ENCODE results near the gene MAP2K7.

The MAP2K7 gene

DNA sequence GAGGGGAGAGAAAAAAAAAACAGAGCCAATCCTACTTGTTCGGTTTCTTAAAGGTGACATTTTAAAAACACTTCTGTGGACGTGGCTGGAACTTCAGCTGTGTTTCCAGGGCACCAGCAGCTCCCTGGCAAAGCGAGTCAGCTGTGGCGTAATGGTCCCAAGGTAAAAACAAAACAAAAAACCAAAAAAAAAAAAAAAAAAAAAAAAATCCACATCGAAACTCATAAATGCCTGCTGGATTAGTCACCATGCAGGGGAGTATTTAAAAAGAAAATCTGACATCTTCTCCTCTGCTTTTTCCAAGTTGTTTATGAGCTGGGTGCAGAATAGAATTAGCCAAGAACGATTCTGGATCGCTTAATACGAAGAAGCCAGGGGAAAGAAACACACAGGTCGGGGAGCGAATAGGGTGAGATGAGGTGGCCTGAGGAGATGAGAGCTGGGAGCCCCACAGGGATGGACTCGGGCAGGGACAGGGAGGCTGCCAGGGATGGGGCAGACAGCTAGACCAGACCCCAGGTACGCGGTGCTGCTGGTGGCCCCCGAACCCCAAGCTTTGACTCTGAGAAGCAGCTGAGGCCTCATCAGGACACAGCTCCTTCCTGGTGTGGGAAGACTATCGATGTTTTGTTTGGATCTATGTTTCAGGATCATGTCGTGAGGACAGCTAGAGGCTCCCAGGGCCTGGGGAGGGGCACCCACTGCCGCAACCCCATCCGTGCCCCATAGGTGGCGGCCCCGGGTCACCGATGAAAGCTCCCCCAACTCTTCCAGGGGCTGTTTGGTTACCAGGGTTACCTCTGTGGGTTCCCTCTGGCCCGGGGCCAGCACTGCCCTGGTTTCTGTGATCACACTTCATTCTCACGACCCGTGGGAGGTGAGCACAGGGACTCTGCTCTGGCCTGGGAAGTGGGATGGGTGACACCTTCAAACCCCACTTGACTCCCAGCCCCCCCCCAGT lies 25.3 kb downstream of the MAP2K7 start (continued):
- TF ChIP-seq, protein P1, sequence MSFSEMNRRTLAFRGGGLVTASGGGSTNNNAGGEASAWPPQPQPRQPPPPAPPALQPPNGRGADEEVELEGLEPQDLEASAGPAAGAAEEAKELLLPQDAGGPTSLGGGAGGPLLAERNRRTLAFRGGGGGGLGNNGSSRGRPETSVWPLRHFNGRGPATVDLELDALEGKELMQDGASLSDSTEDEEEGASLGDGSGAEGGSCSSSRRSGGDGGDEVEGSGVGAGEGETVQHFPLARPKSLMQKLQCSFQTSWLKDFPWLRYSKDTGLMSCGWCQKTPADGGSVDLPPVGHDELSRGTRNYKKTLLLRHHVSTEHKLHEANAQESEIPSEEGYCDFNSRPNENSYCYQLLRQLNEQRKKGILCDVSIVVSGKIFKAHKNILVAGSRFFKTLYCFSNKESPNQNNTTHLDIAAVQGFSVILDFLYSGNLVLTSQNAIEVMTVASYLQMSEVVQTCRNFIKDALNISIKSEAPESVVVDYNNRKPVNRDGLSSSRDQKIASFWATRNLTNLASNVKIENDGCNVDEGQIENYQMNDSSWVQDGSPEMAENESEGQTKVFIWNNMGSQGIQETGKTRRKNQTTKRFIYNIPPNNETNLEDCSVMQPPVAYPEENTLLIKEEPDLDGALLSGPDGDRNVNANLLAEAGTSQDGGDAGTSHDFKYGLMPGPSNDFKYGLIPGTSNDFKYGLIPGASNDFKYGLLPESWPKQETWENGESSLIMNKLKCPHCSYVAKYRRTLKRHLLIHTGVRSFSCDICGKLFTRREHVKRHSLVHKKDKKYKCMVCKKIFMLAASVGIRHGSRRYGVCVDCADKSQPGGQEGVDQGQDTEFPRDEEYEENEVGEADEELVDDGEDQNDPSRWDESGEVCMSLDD (tag by site-specific recombination; IDR thresholded peaks at IDR 0.05) = peak; percentile 29; the same call in 1 of the 2 replicates
- TF ChIP-seq, protein P2, sequence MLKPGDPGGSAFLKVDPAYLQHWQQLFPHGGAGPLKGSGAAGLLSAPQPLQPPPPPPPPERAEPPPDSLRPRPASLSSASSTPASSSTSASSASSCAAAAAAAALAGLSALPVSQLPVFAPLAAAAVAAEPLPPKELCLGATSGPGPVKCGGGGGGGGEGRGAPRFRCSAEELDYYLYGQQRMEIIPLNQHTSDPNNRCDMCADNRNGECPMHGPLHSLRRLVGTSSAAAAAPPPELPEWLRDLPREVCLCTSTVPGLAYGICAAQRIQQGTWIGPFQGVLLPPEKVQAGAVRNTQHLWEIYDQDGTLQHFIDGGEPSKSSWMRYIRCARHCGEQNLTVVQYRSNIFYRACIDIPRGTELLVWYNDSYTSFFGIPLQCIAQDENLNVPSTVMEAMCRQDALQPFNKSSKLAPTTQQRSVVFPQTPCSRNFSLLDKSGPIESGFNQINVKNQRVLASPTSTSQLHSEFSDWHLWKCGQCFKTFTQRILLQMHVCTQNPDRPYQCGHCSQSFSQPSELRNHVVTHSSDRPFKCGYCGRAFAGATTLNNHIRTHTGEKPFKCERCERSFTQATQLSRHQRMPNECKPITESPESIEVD (tag by site-specific recombination; IDR thresholded peaks at IDR 0.05) = peak; percentile 89; the same call in 1 of the 2 replicates
- TF ChIP-seq PRDM1 (tag by site-specific recombination; IDR thresholded peaks at IDR 0.05) = peak; percentile 84
- TF ChIP-seq ZNF292 (tag by site-specific recombination; IDR thresholded peaks at IDR 0.05; ENCODE audit: borderline replicate concordance, low read depth) = no peak
- TF ChIP-seq, protein P3, sequence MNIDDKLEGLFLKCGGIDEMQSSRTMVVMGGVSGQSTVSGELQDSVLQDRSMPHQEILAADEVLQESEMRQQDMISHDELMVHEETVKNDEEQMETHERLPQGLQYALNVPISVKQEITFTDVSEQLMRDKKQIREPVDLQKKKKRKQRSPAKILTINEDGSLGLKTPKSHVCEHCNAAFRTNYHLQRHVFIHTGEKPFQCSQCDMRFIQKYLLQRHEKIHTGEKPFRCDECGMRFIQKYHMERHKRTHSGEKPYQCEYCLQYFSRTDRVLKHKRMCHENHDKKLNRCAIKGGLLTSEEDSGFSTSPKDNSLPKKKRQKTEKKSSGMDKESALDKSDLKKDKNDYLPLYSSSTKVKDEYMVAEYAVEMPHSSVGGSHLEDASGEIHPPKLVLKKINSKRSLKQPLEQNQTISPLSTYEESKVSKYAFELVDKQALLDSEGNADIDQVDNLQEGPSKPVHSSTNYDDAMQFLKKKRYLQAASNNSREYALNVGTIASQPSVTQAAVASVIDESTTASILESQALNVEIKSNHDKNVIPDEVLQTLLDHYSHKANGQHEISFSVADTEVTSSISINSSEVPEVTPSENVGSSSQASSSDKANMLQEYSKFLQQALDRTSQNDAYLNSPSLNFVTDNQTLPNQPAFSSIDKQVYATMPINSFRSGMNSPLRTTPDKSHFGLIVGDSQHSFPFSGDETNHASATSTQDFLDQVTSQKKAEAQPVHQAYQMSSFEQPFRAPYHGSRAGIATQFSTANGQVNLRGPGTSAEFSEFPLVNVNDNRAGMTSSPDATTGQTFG (tag by site-specific recombination; IDR thresholded peaks at IDR 0.05; ENCODE audit: borderline replicate concordance) = no peak
- no peak for TF ChIP-seq MZF1 (tag by site-specific recombination; IDR thresholded peaks at IDR 0.05; ENCODE audit: borderline replicate concordance)
- TF ChIP-seq ZNF664 (tag by site-specific recombination; IDR thresholded peaks at IDR 0.05) = no peak
- peak; percentile 78 for TF ChIP-seq ZFHX2 (tag by site-specific recombination; conservative IDR thresholded peaks at IDR 0.05)
- TF ChIP-seq ZNF837 (tag by site-specific recombination; IDR thresholded peaks at IDR 0.05) = no peak
- peak; percentile 43 for TF ChIP-seq GLIS1 (tag by site-specific recombination; IDR thresholded peaks at IDR 0.05)
- peak; percentile 56 for TF ChIP-seq KLF10 (tag by site-specific recombination; IDR thresholded peaks at IDR 0.05)
- TF ChIP-seq, protein P4, sequence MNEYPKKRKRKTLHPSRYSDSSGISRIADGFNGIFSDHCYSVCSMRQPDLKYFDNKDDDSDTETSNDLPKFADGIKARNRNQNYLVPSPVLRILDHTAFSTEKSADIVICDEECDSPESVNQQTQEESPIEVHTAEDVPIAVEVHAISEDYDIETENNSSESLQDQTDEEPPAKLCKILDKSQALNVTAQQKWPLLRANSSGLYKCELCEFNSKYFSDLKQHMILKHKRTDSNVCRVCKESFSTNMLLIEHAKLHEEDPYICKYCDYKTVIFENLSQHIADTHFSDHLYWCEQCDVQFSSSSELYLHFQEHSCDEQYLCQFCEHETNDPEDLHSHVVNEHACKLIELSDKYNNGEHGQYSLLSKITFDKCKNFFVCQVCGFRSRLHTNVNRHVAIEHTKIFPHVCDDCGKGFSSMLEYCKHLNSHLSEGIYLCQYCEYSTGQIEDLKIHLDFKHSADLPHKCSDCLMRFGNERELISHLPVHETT (tag by site-specific recombination; IDR thresholded peaks at IDR 0.05) = peak; percentile 61; the same call in 1 of the 2 replicates
- TF ChIP-seq ZNF473 (tag by site-specific recombination; IDR thresholded peaks at IDR 0.05) = no peak
- no peak for TF ChIP-seq ZNF701 (tag by site-specific recombination; IDR thresholded peaks at IDR 0.05)
- TF ChIP-seq ZNF560 (tag by site-specific recombination; IDR thresholded peaks at IDR 0.05; ENCODE audit: borderline replicate concordance) = no peak
- TF ChIP-seq, protein P5, sequence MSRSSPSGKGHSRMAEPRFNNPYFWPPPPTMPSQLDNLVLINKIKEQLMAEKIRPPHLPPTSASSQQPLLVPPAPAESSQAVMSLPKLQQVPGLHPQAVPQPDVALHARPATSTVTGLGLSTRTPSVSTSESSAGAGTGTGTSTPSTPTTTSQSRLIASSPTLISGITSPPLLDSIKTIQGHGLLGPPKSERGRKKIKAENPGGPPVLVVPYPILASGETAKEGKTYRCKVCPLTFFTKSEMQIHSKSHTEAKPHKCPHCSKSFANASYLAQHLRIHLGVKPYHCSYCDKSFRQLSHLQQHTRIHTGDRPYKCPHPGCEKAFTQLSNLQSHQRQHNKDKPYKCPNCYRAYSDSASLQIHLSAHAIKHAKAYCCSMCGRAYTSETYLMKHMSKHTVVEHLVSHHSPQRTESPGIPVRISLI (tag by site-specific recombination; IDR thresholded peaks at IDR 0.05) = peak; percentile 99
- TF ChIP-seq, protein P6, sequence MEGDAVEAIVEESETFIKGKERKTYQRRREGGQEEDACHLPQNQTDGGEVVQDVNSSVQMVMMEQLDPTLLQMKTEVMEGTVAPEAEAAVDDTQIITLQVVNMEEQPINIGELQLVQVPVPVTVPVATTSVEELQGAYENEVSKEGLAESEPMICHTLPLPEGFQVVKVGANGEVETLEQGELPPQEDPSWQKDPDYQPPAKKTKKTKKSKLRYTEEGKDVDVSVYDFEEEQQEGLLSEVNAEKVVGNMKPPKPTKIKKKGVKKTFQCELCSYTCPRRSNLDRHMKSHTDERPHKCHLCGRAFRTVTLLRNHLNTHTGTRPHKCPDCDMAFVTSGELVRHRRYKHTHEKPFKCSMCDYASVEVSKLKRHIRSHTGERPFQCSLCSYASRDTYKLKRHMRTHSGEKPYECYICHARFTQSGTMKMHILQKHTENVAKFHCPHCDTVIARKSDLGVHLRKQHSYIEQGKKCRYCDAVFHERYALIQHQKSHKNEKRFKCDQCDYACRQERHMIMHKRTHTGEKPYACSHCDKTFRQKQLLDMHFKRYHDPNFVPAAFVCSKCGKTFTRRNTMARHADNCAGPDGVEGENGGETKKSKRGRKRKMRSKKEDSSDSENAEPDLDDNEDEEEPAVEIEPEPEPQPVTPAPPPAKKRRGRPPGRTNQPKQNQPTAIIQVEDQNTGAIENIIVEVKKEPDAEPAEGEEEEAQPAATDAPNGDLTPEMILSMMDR (tag by site-specific recombination; IDR thresholded peaks at IDR 0.05) = peak; percentile 65
- TF ChIP-seq, protein P7, sequence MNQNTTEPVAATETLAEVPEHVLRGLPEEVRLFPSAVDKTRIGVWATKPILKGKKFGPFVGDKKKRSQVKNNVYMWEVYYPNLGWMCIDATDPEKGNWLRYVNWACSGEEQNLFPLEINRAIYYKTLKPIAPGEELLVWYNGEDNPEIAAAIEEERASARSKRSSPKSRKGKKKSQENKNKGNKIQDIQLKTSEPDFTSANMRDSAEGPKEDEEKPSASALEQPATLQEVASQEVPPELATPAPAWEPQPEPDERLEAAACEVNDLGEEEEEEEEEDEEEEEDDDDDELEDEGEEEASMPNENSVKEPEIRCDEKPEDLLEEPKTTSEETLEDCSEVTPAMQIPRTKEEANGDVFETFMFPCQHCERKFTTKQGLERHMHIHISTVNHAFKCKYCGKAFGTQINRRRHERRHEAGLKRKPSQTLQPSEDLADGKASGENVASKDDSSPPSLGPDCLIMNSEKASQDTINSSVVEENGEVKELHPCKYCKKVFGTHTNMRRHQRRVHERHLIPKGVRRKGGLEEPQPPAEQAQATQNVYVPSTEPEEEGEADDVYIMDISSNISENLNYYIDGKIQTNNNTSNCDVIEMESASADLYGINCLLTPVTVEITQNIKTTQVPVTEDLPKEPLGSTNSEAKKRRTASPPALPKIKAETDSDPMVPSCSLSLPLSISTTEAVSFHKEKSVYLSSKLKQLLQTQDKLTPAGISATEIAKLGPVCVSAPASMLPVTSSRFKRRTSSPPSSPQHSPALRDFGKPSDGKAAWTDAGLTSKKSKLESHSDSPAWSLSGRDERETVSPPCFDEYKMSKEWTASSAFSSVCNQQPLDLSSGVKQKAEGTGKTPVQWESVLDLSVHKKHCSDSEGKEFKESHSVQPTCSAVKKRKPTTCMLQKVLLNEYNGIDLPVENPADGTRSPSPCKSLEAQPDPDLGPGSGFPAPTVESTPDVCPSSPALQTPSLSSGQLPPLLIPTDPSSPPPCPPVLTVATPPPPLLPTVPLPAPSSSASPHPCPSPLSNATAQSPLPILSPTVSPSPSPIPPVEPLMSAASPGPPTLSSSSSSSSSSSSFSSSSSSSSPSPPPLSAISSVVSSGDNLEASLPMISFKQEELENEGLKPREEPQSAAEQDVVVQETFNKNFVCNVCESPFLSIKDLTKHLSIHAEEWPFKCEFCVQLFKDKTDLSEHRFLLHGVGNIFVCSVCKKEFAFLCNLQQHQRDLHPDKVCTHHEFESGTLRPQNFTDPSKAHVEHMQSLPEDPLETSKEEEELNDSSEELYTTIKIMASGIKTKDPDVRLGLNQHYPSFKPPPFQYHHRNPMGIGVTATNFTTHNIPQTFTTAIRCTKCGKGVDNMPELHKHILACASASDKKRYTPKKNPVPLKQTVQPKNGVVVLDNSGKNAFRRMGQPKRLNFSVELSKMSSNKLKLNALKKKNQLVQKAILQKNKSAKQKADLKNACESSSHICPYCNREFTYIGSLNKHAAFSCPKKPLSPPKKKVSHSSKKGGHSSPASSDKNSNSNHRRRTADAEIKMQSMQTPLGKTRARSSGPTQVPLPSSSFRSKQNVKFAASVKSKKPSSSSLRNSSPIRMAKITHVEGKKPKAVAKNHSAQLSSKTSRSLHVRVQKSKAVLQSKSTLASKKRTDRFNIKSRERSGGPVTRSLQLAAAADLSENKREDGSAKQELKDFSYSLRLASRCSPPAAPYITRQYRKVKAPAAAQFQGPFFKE (tag by site-specific recombination; IDR thresholded peaks at IDR 0.05; ENCODE audit: borderline replicate concordance) = no peak
- peak; percentile 37 for TF ChIP-seq ZNF654 (tag by site-specific recombination; IDR thresholded peaks at IDR 0.05; ENCODE audit: low read depth)

All from HEK293 (cell line).